ENCODE results near the gene CACNA1S.

DNA sequence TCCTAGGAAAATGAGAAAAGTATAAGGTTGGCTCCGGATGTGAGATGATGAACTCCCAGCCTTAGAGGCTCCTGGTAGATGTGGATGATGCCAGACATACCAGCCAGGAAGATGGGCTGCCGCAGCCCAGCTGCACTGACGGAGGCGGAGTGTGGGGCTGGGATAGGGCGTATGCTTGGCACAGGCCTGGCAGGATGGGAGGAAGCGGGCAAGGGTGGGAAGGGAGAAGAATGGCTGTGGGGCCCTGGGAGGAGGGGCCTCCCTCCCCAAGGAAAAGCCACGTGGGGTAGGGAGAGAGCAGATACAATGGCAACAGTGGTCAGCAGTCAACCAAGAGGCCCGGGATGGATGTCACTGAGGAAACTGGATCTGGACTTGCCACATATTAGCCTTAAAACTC, 47.4 kb downstream of the CACNA1S start:
- TF ChIP-seq EZH2 (IDR thresholded peaks at IDR 0.05; ENCODE audit: insufficient read depth, poor library complexity, severe bottlenecking) (no peak), EZH2phosphoT487 (IDR thresholded peaks at IDR 0.05; ENCODE audit: insufficient read depth, low read depth) (no peak)

Measured in GM23248 (cell line).